GM12891 (cell line): ENCODE results near the gene SLC37A1.

Experiments used
- POLR2A ChIP-seq: IDR thresholded peaks from 2 replicates; pipeline ENCODE4 v1.6.1; 2011; ENCODE audit warnings: low read depth, low read length, control low read depth
- POLR2AphosphoS5 ChIP-seq: IDR thresholded peaks from 2 replicates; pipeline ENCODE4 v1.6.1; 2011; ENCODE audit warnings: low read depth, low read length, control low read depth
- POU2F2 ChIP-seq: IDR thresholded peaks from 2 replicates; pipeline ENCODE4 v1.6.1; 2011; ENCODE audit warnings: low read depth, mild to moderate bottlenecking, control low read depth, low read length, moderate library complexity
- TAF1 ChIP-seq: IDR thresholded peaks from 2 replicates; pipeline ENCODE4 v1.6.1; 2011; ENCODE audit warnings: low read depth, low read length, control low read depth

DNA sequence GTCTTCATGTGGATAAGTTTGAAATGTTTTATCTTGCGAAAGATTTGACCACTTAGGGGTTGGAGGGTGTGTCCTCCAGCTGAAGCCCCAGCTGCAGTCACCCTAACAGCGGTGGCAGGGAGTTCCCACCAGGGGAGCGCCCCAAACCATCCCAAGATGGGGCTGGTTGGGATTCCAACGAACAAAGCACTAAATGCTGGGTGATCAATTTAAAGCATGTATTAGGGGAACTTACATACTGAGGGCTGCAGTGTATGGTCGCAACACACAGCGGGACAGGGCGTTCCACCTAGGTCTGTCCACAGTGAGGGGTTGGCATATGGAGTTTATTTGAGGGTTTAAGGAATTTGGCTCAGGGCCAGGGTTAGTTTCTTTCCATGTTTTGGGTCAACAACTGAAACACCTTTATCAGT is 26.3 kb downstream of the SLC37A1 start:
- TF ChIP-seq TAF1 (no peak), POU2F2 (no peak), POLR2A (no peak), POLR2AphosphoS5 (no peak)
